HG02642 (cell line): ENCODE data around the gene BMPR1A.
"Not testable (repeated sequence)": the region's sequence is repeated elsewhere in the genome, so short reads cannot be mapped to it uniquely, and the experiment has no call there.

Experiments used
- ATAC-seq: cut with Tn5 transposase; IDR thresholded peaks from one replicate; pipeline ENCODE4 v1.9.1; 2021; ENCODE audit warnings: mild to moderate bottlenecking; ENCODE audit not compliant: unreplicated experiment, poor library complexity

Gene BMPR1A

GRCh38 chr10:86979296-86979818, 222.9 kb downstream of the BMPR1A start:
- ATAC-seq = no peak

DNA sequence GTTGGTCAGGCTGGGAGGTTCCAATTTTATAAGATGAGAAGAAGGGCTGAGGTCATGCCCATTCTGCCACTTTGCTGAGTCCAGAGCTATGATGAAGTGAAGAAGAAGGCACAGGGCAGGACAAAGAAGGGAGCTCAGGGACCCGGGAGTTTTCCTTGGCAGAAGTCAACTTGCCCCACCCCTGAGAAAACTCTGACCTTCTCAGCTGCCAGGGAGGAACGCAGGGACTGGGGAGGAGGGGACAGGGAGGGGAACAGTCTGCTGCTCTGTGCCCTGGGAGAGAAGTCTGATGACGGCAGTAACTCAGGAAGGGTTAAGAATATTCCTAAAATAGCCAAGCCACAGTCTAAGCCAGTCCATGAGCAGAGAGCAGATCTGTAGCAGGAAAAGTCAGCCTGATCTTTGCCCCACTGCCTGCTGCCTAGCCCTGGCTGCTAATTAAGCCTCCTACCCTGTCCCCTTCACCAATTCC, 223.6 kb downstream of the BMPR1A start:
- no peak for ATAC-seq

DNA sequence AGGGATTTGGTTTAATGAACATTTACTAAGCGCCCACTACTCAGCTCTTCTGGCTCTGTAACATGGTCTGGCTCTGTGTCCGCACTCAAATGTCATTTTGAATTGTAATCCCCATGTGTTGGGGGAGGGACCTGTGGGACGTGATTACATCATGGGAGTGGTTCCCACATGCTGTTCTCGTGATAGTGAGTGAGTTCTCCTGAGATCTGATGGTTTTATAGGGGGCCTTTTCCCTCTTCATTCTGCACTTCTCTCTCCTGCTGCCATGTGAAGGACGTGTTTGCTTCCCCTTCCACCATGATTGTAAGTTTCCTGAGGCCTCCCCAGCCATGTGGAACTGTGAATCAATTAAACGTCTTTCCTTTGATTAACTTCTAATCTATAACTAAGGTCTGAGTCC, 224.6 kb downstream of the BMPR1A start:
- ATAC-seq = not testable (repeated sequence)

DNA sequence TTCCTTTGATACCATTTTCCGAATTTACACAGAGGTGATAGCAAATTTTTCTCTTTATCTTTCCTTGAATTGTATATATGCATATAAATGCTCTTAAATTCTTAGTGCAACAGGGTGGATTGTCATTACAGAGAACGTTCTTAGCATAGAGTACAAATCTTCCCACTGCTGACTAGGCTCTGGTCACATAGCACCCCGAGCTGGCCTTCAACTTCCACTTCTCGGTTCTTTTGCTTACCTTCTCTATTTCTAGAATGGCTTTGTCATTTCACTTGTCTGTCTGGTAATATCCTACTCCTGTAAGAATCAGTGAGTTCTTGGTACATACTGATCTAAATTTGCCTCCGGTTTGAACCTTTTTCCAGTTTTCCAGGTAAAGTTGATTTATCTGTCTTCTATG, 225.3 kb downstream of the BMPR1A start:
- no peak for ATAC-seq
